Spinal cord (tissue), 10 donors: ENCODE data around the gene WDR88. TPM values are rescaled to one million over a fixed set of nuclear protein-coding genes. Genes with fewer than 3 reads are reported as not detected.
"Not testable (repeated sequence)": the region's sequence is repeated elsewhere in the genome, so short reads cannot be mapped to it uniquely, and the experiment has no call there.

ENCODE experiments used
- DNase-seq, 6 donors: peaks; one replicate each; pipeline versions ENCODE4 v3.0.0 to v3.0.0-alpha.2; 2013 to 2015; ENCODE audit warnings: low spot score in 6 of 6, low read depth in 4 of 6
- H3K27ac ChIP-seq: one replicate; pipeline ENCODE4 v1.5.1; 2013; ENCODE audit warnings: low read depth, low read length, control low read depth
- H3K27me3 ChIP-seq: one replicate; pipeline ENCODE4 v1.6.1; 2013; ENCODE audit warnings: low read length; ENCODE audit not compliant: control insufficient read depth, insufficient read depth
- H3K36me3 ChIP-seq: one replicate; pipeline ENCODE4 v1.6.1; 2013; ENCODE audit warnings: low read length; ENCODE audit not compliant: control insufficient read depth, insufficient read depth
- H3K4me1 ChIP-seq: one replicate; pipeline ENCODE4 v1.6.1; 2013; ENCODE audit warnings: low read length; ENCODE audit not compliant: control insufficient read depth, insufficient read depth
- H3K4me3 ChIP-seq: one replicate; pipeline ENCODE4 v1.5.1; 2013; ENCODE audit warnings: low read depth, low read length, control low read depth
- H3K9me3 ChIP-seq: one replicate; pipeline ENCODE4 v1.6.1; 2013; ENCODE audit warnings: low read length; ENCODE audit not compliant: control insufficient read depth, insufficient read depth
- WGBS: methylation state at CpG from one replicate; pipeline ENCODE4 v1.1.5; 2013; ENCODE audit warnings: missing lambda C conversion rate; ENCODE audit not compliant: insufficient coverage; 5-methylcytosine and 5-hydroxymethylcytosine counted together
- polyA plus RNA-seq, 2 donors: library from polyadenylated mRNA; unstranded; fragments of 120-200 nt; gene quantifications; one replicate each; pipeline ENCODE4 v1.2.1, GENCODE V29; 2013; ENCODE audit not compliant: insufficient read length in 2 of 2
- total RNA-seq, 2 donors: library from RNA; depleted of rRNA in 1 of 2; stranded (reverse); fragments of 120-200 nt in 1 of 2; fragments of >200 nt in 1 of 2; gene quantifications; one replicate each; pipeline versions ENCODE4 v1.2.3 to v1.2.4, GENCODE V29; 2013 to 2014
- donor health status: healthy.

WDR88 gene
- total and polyA plus RNA-seq, 4 donors = 0.22 to 1.4 (median 1.0) TPM; not detected in 1

DNA sequence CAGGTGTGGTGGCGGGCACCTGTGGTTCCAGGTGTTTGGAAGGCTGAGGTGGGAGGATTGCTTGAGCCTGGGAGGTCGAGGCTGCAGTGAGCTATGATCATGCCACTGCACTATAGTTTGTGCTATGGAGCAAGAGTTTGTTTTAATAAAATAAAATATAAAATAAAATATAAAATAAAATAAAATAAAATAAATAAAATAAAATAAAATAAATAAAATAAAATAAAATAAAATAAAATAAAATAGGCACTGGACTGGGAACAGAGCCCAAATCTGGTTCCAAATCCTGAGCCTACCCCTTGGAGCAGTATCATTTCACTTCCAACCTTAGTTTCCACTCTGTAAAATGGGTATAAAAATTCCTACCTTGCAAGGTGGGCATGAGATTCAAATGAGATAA is 90.3 kb downstream of the WDR88 start:
- not testable (repeated sequence) for H3K27ac ChIP-seq, H3K9me3 ChIP-seq, DNase-seq, H3K4me3 ChIP-seq, H3K36me3 ChIP-seq
- Histone ChIP-seq H3K4me1 (peaks cover 53% of the 10 kb centered on the region), H3K27me3 (peaks cover 25% of the 10 kb centered on the region)
- no CpG with 5 or more reads among the region's 2 CpGs for WGBS

DNA sequence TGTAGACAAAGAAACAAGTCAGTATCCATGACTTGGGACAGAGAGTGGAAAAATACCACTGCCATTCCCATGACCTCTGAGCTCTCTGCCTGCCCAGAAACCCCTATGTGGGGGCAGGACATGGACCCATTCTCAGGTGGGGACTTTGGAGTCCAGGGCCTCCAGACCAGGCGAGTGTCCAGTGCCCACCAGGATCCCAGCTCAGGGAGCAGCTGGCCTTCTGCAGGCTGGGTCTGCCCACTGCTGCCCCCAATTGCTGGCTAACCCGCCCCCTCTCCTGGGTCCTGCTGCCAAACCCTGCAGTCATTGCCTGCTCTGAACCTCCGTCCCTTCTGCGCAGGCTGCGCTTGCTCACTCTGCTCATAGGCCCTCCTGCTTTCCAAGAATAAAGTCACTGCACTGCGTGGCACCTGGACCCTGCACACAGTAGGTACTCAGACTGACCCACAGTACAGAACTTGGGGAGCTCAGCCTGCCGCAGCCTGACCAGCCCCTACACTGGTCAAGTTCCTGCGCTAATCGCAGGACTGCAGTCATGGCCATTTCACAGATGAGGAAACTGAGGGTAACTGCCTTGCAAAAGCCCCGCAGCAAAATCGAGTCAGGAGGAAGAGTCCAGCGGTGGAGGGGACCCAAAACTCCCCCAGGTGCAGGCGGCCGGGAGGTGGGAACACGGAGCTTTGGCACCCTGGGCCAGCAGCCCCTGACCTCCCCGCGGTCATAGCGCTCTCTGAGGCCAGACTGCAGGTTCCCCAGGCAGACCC is 93.0 kb downstream of the WDR88 start:
- peaks cover 4% of the 10 kb centered on the region for H3K36me3 ChIP-seq
- H3K4me3 ChIP-seq = peak overlapping the region; percentile 6
- peaks cover 13% of the 10 kb centered on the region for H3K9me3 ChIP-seq
- H3K27me3 ChIP-seq = peaks cover 31% of the 10 kb centered on the region
- peaks cover 27% of the 10 kb centered on the region for H3K4me1 ChIP-seq
- no peak overlapping the region for H3K27ac ChIP-seq
- 48% methylated on average over 18 of the region's 18 CpGs for whole genome bisulfite sequencing
- DNase-seq = no peak

Other genes starting within 250 kb of the WDR88 start
- 10 to 100 TPM in 1 of 2 donors, 1 to 10 TPM in 1; 9.0 to 22.8 TPM for gene CEP89, start 160.2 kb upstream of the WDR88 start, total RNA-seq
- gene CEP89, start 160.2 kb upstream of the WDR88 start, polyA plus RNA-seq = 10 to 100 TPM; 29.8 to 41.8 TPM
- gene FAAP24, start 159.9 kb upstream of the WDR88 start, total RNA-seq = 1 to 10 TPM; 1.7 to 2.3 TPM
- gene FAAP24, start 159.9 kb upstream of the WDR88 start, polyA plus RNA-seq = 1 to 10 TPM; 2.7 to 3.4 TPM
- 1 to 10 TPM; 3.7 to 10.0 TPM for gene RHPN2, start 67.2 kb upstream of the WDR88 start, total RNA-seq
- gene RHPN2, start 67.2 kb upstream of the WDR88 start, polyA plus RNA-seq = 10 to 100 TPM in 1 of 2 donors, 1 to 10 TPM in 1; 9.3 to 10.3 TPM
- 10 to 100 TPM in 1 of 2 donors, 1 to 10 TPM in 1; 8.3 to 12.5 TPM for gene GPATCH1, start 50.9 kb upstream of the WDR88 start, total RNA-seq
- gene GPATCH1, start 50.9 kb upstream of the WDR88 start, polyA plus RNA-seq = 10 to 100 TPM in 1 of 2 donors, 1 to 10 TPM in 1; 8.7 to 11.0 TPM
- gene LRP3, start 62.2 kb downstream of the WDR88 start, total RNA-seq = 10 to 100 TPM; 35.4 to 44.7 TPM
- 100 to 1,000 TPM; 122 to 130 TPM for gene LRP3, start 62.2 kb downstream of the WDR88 start, polyA plus RNA-seq
- gene SLC7A10, start 93.7 kb downstream of the WDR88 start, total RNA-seq = 1 to 10 TPM; 3.8 to 5.4 TPM
- gene SLC7A10, start 93.7 kb downstream of the WDR88 start, polyA plus RNA-seq = 10 to 100 TPM; 34.3 to 43.2 TPM
- 1 to 10 TPM; 5.1 to 6.4 TPM for gene CEBPA, start 170.4 kb downstream of the WDR88 start, total RNA-seq
- 1 to 10 TPM; 6.0 to 6.7 TPM for gene CEBPA, start 170.4 kb downstream of the WDR88 start, polyA plus RNA-seq
- gene CEBPG, start 241.6 kb downstream of the WDR88 start, total RNA-seq = 10 to 100 TPM; 19.2 to 30.0 TPM
- 10 to 100 TPM; 26.7 to 36.3 TPM for gene CEBPG, start 241.6 kb downstream of the WDR88 start, polyA plus RNA-seq